Retinal pigment epithelial cell (primary cell): ENCODE measurements around the gene BCL7A.

Experiments used
- DNase-seq: peaks from one replicate; pipeline ENCODE4 v3.0.0-alpha.2; 2010; ENCODE audit warnings: low read depth
- H3K4me3 ChIP-seq: 2 replicates; pipeline ENCODE4 v1.5.1; 2011; ENCODE audit warnings: mild to moderate bottlenecking, low read length, control low read depth, moderate library complexity
- CTCF ChIP-seq: conservative IDR thresholded peaks from 2 replicates; pipeline ENCODE4 v1.5.1; 2011; ENCODE audit warnings: low read depth, low read length, control low read depth, inconsistent platforms

Gene BCL7A

GRCh38 chr12:122021822-122022392 lies at the start of gene BCL7A:
BCL7A (plus strand) TSS chr12:122021884; CDS start chr12:122022092, 208 bp downstream.
- no peak for DNase-seq
- H3K4me3 ChIP-seq: peak within 1 kb of the TSS; percentile 63
- TF ChIP-seq CTCF: no peak

DNA sequence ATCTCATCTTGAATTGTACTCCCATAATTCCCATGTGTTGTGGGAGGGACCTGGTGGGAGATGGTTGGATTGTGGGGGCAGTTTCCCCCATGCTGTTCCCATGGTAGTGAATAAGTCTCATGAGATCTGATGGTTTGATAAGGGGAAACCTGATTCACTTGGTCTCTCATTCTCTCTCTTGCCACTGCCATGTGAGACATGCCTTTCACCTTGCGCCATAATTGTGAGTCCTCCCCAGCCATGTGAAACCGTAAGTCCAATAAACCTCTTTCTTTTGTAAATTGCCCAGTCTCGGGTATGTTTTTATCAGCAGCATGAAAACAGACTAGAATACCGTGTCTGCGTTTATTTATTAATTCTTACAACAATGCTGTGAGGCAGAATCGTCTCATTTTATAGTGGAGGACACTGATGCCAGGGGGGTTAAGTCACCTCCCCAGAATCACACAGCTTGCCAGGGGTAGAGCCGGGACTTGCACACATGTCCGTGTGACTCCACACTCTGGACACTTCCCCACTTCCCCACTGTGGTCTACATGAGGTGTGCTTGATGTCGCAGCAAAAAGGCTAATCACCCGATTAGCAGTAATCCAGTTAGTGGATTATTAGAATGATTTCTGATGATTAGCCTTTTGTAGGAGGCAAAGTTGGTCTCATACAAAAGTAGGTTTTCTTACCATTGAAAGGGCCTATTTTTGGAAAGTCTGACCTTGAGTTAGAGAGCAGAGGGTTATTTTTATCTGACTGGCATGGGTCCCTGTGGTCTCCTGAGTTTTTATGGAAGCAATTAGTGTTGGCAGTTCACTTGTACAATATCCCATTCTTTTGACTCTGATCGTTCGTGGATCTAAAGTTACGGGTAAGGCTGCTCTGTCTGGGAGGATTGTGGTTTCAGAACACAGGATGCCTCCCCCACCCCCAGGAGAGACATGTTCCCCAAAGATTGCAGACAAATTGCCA lies 47.4 kb upstream of the BCL7A start:
- TF ChIP-seq CTCF: no peak
- no peak overlapping the region for H3K4me3 ChIP-seq
- peak; percentile 52 for DNase-seq

DNA sequence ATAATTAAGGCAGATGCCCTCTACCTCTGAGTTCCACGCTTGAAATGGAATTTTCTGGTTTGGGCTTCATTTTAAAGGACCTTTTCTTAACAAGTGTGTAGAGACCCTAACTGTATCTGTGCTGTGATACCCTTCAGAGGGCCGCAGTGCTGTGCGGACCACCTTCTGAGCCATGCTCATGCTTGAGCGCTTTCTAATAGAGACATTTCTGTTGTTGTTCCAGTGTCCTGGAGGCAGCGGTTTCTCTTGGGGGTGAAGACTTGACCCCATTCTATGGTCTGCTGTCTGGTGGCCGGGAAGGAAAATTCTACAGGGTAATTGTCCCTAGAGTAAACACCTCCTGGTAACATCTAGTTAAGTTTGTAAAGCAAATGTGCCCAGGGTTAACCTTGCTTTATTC lies 46.7 kb upstream of the BCL7A start:
- no peak overlapping the region for H3K4me3 ChIP-seq
- no peak for TF ChIP-seq CTCF
- no peak for DNase-seq

DNA sequence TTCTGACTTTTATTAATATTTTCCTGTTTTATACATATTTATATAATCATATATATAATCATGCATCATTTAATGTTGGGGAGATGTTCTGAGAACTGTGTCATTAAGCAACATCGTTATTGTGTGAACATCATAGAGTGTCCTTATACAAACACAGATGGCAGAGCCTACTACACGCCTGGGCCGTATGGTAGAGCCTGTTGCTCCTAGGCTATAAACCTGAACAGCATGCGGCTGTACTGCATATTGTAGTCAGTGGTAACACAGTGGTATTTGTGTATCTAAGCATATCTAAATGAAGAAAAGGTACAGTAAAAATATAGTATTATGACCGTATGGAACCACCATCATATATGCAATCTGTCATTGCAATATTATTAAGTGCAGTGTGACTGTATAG lies 44.7 kb upstream of the BCL7A start:
- TF ChIP-seq CTCF: no peak
- no peak overlapping the region for H3K4me3 ChIP-seq
- no peak for DNase-seq

- no peak for DNase-seq
- no peak for TF ChIP-seq CTCF
- H3K4me3 ChIP-seq: no peak overlapping the region
These were observed 41.3 kb upstream of the BCL7A start for GRCh38 chr12:121980191-121980891.

GRCh38 chr12:121980892-121981272 lies 40.8 kb upstream of the BCL7A start:
- no peak for TF ChIP-seq CTCF
- H3K4me3 ChIP-seq: no peak overlapping the region
- no peak for DNase-seq
